GM12878 (cell line): ENCODE measurements around the gene NFATC1. TPM values are rescaled to one million over a fixed set of nuclear protein-coding genes. Genes with fewer than 3 reads are reported as not detected.

Experiments used
- ATAC-seq: fragments of 200-7000 bp; cut with Tn5 transposase; 3 replicates; pipeline ENCODE4 v1.9.1; 2020; ENCODE audit warnings: mild to moderate bottlenecking, moderate library complexity
- BruUV-seq: library from RNA; stranded (reverse); fragments of 400-500 nt; replicated peaks from 2 replicates; lab custom pipeline; 2021; lab: Mats Ljungman, UMichigan
- CTCF ChIA-PET: fragments of 300-600 bp; sonication (Branson Sonifier 250); formaldehyde crosslinking; extraction: SDS; loops from one replicate; lab custom pipeline; 2021; ENCODE audit warnings: inconsistent platforms; lab: Yijun Ruan, JAX
- POLR2A ChIA-PET: fragments of 350-600 bp; formaldehyde crosslinking; extraction: SDS; loops from one replicate; lab custom pipeline; 2021; ENCODE audit warnings: inconsistent platforms; lab: Charles Lee
- RAD21 ChIA-PET: fragments of 300-600 bp; sonication (Branson Sonifier 250); formaldehyde crosslinking; loops from one replicate; lab custom pipeline; 2023; ENCODE audit warnings: antibody characterized with exemption; ENCODE audit not compliant: unreplicated experiment; lab: Charles Lee
- SMC1A ChIA-PET: fragments of 300-600 bp; sonication (Branson Sonifier 250); formaldehyde crosslinking; loops from one replicate; lab custom pipeline; 2023; ENCODE audit not compliant: unreplicated experiment, uncharacterized antibody; lab: Charles Lee
- DNase-seq: peaks from one replicate; pipeline ENCODE4 v3.0.0-alpha.2; 2011; ENCODE audit warnings: low read depth, low spot score
- FAIRE-seq: peaks from 3 replicates; lab custom pipeline; 2011; peaks lifted over from hg19 to GRCh38; lab: Jason Lieb, UNC
- H2AFZ ChIP-seq: 2 replicates; pipeline ENCODE4 v1.6.0; 2011; ENCODE audit warnings: low read depth, low read length, control low read depth; ENCODE audit not compliant: control insufficient read depth
- H3K27ac ChIP-seq: 2 replicates; pipeline ENCODE4 v1.5.1; 2011; ENCODE audit warnings: control low read depth; ENCODE audit not compliant: control insufficient read depth, insufficient read depth
- H3K27me3 ChIP-seq, 2 experiments: replicated peaks in 1 of 2; 2 replicates each; pipeline versions ENCODE4 v1.6.0 to v1.6.1; 2011; ENCODE audit warnings: low read length in 1 of 2; ENCODE audit not compliant: control insufficient read depth in 2 of 2, insufficient read depth in 2 of 2
- H3K36me3 ChIP-seq, 2 experiments: 2 replicates each; pipeline ENCODE4 v1.5.1; 2011; ENCODE audit warnings: low read length in 1 of 2; ENCODE audit not compliant: control insufficient read depth in 2 of 2, insufficient read depth in 2 of 2
- H3K4me1 ChIP-seq: 2 replicates; pipeline ENCODE4 v1.6.1; 2011; ENCODE audit warnings: mild to moderate bottlenecking, low read length, moderate library complexity, mixed read lengths; ENCODE audit not compliant: control insufficient read depth, insufficient read depth
- H3K4me2 ChIP-seq: 2 replicates; pipeline ENCODE4 v1.6.0; 2011; ENCODE audit warnings: control low read depth; ENCODE audit not compliant: control insufficient read depth, insufficient read depth
- H3K4me3 ChIP-seq: fragments of 200-600 bp; sonication (generic); 2 replicates; pipeline ENCODE4 v1.5.1; 2016
- H3K79me2 ChIP-seq: 2 replicates; pipeline ENCODE4 v1.6.0; 2011; ENCODE audit warnings: low read length; ENCODE audit not compliant: control insufficient read depth, insufficient read depth
- H3K9ac ChIP-seq: 2 replicates; pipeline ENCODE4 v1.8.0; 2011; ENCODE audit warnings: low read length, control low read depth, mixed read lengths; ENCODE audit not compliant: control insufficient read depth, insufficient read depth
- H3K9me3 ChIP-seq: replicated peaks from 3 replicates; pipeline ENCODE4 v1.5.1; 2011; ENCODE audit warnings: mild to moderate bottlenecking, low read length; ENCODE audit not compliant: control insufficient read depth, insufficient read depth
- H4K20me1 ChIP-seq: 2 replicates; pipeline ENCODE4 v1.6.0; 2011; ENCODE audit not compliant: control insufficient read depth, insufficient read depth
- CREB1 ChIP-seq: IDR thresholded peaks from 2 replicates; pipeline ENCODE4 v1.6.1; 2012; ENCODE audit warnings: low read depth, mild to moderate bottlenecking, inconsistent platforms
- GABPA ChIP-seq: IDR thresholded peaks from 2 replicates; pipeline ENCODE4 v1.6.1; 2014; ENCODE audit warnings: antibody characterized with exemption, low read depth, mild to moderate bottlenecking, inconsistent platforms
- MTA2 ChIP-seq: fragments of 450-650 bp; IDR thresholded peaks from 2 replicates; pipeline ENCODE4 v1.6.1; 2016; ENCODE audit warnings: low read depth, mild to moderate bottlenecking, moderate library complexity
- POLR2AphosphoS5 ChIP-seq: IDR thresholded peaks from 2 replicates; pipeline ENCODE4 v1.6.1; 2011; ENCODE audit warnings: mild to moderate bottlenecking, low read length, inconsistent platforms
- RBBP5 ChIP-seq: fragments of 200-600 bp; sonication (generic); conservative IDR thresholded peaks from 2 replicates; pipeline ENCODE4 v1.6.1; 2016
- RUNX3 ChIP-seq: IDR thresholded peaks from 2 replicates; pipeline ENCODE4 v1.6.1; 2012; ENCODE audit warnings: low read length, inconsistent platforms
- SPI1 ChIP-seq: IDR thresholded peaks from 2 replicates; pipeline ENCODE4 v1.6.1; 2011; ENCODE audit warnings: low read depth, mild to moderate bottlenecking, low read length, moderate library complexity, borderline replicate concordance; ENCODE audit not compliant: insufficient read depth
- TCF3 ChIP-seq: IDR thresholded peaks from 2 replicates; pipeline ENCODE4 v1.6.1; 2012; ENCODE audit warnings: low read depth, mild to moderate bottlenecking, low read length, borderline replicate concordance; ENCODE audit not compliant: insufficient read depth
- WGBS: methylation state at CpG from one replicate; pipeline ENCODE4 v1.1.6; 2016; ENCODE audit warnings: low lambda C conversion rate; ENCODE audit not compliant: insufficient replicate concordance, insufficient coverage; ENCODE audit errors: missing lambda C conversion rate; 5-methylcytosine and 5-hydroxymethylcytosine counted together
- in situ Hi-C: fragments of 300-500 bp; cut with MboI; formaldehyde crosslinking; loops from 9 replicates; pipeline ENCODE4 v1.14.3; 2018; ENCODE audit warnings: mixed read lengths
- intact Hi-C: fragments of 100-400 bp; cut with micrococcal nuclease; formaldehyde crosslinking; loops from one replicate; pipeline ENCODE4 v1.14.2; 2022; ENCODE audit not compliant: unreplicated experiment
- polyA plus RNA-seq, 11 experiments: library from polyadenylated mRNA; depleted of rRNA in 4 of 11; unstranded in 6 of 11; stranded (reverse) in 5 of 11; fragments of >200 nt; fragmentation: Nextera tagmentation in 4 of 11; fragmentation: Illumina TruSeq in 1 of 11; extraction: Ambion mirVana in 4 of 11; extraction: Trizol in 1 of 11; gene quantifications; 1 replicate in 1 of 11; 2 replicates in 10 of 11; pipeline versions ENCODE4 v1.2.1 to v1.2.3, GENCODE V29; 2011 to 2016; ENCODE audit warnings: inconsistent platforms in 2 of 11, missing spikeins in 2 of 11, low read depth in 1 of 11
- total RNA-seq, 4 experiments: library from RNA; depleted of rRNA in 3 of 4; stranded (reverse); fragments of >200 nt in 3 of 4; fragmentation: Illumina TruSeq in 1 of 4; extraction: Trizol in 1 of 4; gene quantifications; 2 replicates each; pipeline versions ENCODE4 v1.2.1 to v1.2.3, GENCODE V29; 2013 to 2021
- TF ChIP-seq, protein P1 (sequence below): fragments of 450-650 bp; IDR thresholded peaks from 2 replicates; pipeline ENCODE4 v1.6.1; 2018; ENCODE audit warnings: borderline replicate concordance, mild to moderate bottlenecking; ENCODE audit not compliant: partially characterized antibody

NFATC1 gene
- total and polyA plus RNA-seq, 10 of the 15 experiments (the other 5 are each of a cell fraction or from before 2014, with no cell fraction given) = 0.84 to 20.8 (median 5.1) TPM

DNA sequence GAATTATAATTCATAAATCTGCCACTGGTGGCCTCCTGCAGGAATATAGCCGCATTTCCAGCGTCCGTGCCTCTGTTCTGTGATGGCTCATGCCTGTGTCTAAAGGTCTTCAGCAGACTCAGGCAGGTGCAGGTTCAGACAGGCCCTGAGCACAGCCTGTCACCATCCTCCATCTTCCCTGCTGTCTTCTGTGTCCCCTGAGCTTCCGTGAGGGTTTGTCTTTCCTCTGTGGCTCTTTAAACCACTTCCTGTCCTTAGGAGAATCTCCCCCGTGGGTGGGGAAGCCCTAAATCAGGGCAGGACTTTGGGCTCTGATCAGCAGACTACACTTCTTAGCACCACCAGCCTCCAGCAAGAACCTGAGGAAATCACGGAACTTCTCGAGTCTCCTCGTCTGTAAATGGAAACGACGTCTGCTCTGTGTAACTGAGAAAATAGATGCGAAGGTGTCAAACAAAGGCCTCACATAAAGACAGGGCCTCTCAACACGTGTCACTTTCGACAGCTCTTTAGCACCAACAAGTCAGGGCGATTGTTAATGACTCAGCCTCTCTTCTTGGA, 24.1 kb upstream of the NFATC1 start:
- 81% methylated on average over 14 of the region's 14 CpGs for WGBS
- H2AFZ ChIP-seq = no peak overlapping the region
- H3K36me3 ChIP-seq = no peaks in the 10 kb centered on the region; a peak in 1 of 4 replicates
- ChIA-PET CTCF (no interaction called here), POLR2A (interaction anchor here (0.7 kb wide), 1 partner anchor 565 kb away, joined by 5 read pairs; no protein-coding TSS in a partner anchor), SMC1A (interaction anchor here (1.1 kb wide), 1 partner anchor 11 kb away, joined by 3 read pairs; no protein-coding TSS in a partner anchor), RAD21 (interaction anchor here (0.6 kb wide), 1 partner anchor 257 kb away, joined by 3 read pairs; no protein-coding TSS in a partner anchor)
- no peak overlapping the region for H3K4me3 ChIP-seq
- no peaks in the 10 kb centered on the region for H3K9me3 ChIP-seq
- BruUV-seq = no TSS peak
- H4K20me1 ChIP-seq = no peaks in the 10 kb centered on the region
- H3K27ac ChIP-seq = no peak overlapping the region
- no peaks in the 10 kb centered on the region for H3K79me2 ChIP-seq
- DNase-seq (no peak), ATAC-seq (peak; percentile 43), FAIRE-seq (no peak)
- peaks cover 9% of the 10 kb centered on the region for H3K4me1 ChIP-seq
- peak; percentile 58; the same call in 1 of the 2 replicates for TF ChIP-seq GABPA
- TF ChIP-seq RUNX3 = peak; percentile 79
- no peak for TF ChIP-seq CREB1
- no peak for TF ChIP-seq POLR2AphosphoS5
- no peak for TF ChIP-seq RBBP5
- TF ChIP-seq SPI1 = 0 out of 2 replicates have a peak, but pooled peaks have one; percentile 9
- H3K27me3 ChIP-seq = no peaks in the 10 kb centered on the region
- no peak overlapping the region for H3K9ac ChIP-seq
- intact Hi-C loops (no loop called here), in situ Hi-C loops (no loop called here)
- no peak overlapping the region for H3K4me2 ChIP-seq

DNA sequence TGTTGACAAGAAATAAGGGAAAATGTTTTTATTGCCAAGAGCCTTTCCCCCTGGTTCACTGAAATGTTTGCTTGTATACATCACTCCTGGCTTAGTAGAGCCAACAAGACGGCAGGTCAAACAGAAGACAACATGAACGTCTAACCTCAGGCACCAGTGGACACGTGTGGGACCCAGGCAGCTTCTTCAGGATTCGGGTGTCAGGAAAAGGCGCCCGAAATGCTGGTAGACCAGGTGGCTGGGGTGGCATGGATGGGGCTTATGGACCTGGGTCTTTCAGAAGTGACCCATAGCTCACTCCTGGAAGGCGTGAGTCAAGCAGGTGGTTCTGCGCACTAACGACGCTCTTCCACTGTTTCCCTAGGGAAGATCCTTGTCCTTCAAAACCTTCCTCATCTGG, 23.3 kb upstream of the NFATC1 start:
- CTCF ChIA-PET = no interaction called here

More for the DNA sequence above, 23.3 kb upstream of the NFATC1 start:
- Histone ChIP-seq H3K36me3 (peaks cover 0 to 3% of the 10 kb centered on the region in 2 experiments; a peak in 2 of 4 replicates), H3K9ac (no peak overlapping the region), H3K27ac (no peak overlapping the region), H3K4me3 (no peak overlapping the region), H4K20me1 (no peaks in the 10 kb centered on the region), H3K4me1 (peaks cover 9% of the 10 kb centered on the region), H3K9me3 (no peaks in the 10 kb centered on the region), H3K27me3 (no peaks in the 10 kb centered on the region), H2AFZ (no peak overlapping the region), H3K4me2 (no peak overlapping the region), H3K79me2 (no peaks in the 10 kb centered on the region)
- ChIA-PET POLR2A (no interaction called here), SMC1A (interaction anchor here (0.7 to 1.2 kb wide), 3 partner anchors 11 to 18 kb away, joined by 3 to 5 read pairs (median 3); no protein-coding TSS in a partner anchor), RAD21 (no interaction called here)
- 93% methylated on average over 10 of the region's 10 CpGs for WGBS
- in situ Hi-C loops (no loop called here), intact Hi-C loops (no loop called here)
- no peak for FAIRE-seq
- BruUV-seq = no TSS peak
- no peak for DNase-seq
- TF ChIP-seq MTA2 = no peak
- TF ChIP-seq, protein P1, sequence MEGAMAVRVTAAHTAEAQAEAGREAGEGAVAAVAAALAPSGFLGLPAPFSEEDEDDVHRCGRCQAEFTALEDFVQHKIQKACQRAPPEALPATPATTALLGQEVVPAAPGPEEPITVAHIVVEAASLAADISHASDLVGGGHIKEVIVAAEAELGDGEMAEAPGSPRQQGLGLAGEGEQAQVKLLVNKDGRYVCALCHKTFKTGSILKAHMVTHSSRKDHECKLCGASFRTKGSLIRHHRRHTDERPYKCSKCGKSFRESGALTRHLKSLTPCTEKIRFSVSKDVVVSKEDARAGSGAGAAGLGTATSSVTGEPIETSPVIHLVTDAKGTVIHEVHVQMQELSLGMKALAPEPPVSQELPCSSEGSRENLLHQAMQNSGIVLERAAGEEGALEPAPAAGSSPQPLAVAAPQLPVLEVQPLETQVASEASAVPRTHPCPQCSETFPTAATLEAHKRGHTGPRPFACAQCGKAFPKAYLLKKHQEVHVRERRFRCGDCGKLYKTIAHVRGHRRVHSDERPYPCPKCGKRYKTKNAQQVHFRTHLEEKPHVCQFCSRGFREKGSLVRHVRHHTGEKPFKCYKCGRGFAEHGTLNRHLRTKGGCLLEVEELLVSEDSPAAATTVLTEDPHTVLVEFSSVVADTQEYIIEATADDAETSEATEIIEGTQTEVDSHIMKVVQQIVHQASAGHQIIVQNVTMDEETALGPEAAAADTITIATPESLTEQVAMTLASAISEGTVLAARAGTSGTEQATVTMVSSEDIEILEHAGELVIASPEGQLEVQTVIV = no peak
- no peak for TF ChIP-seq TCF3
- no peak for ATAC-seq
